HEK293 (cell line): ENCODE results near the gene TMEM220.

ENCODE experiments used
- AEBP2 ChIP-seq: fragments of 450-650 bp; formaldehyde crosslinking; IDR thresholded peaks from 2 replicates; pipeline ENCODE4 v1.5.1; 2016; ENCODE audit warnings: missing biosample characterization, missing genetic modification characterization, borderline replicate concordance
- GLIS2 ChIP-seq: fragments of 450-650 bp; formaldehyde crosslinking; IDR thresholded peaks from 2 replicates; pipeline ENCODE4 v1.5.1; 2016; ENCODE audit warnings: missing biosample characterization, missing genetic modification characterization
- KLF17 ChIP-seq: fragments of 450-650 bp; formaldehyde crosslinking; IDR thresholded peaks from 2 replicates; pipeline ENCODE4 v1.5.1; 2016; ENCODE audit warnings: missing biosample characterization, missing genetic modification characterization
- KLF7 ChIP-seq: fragments of 450-650 bp; formaldehyde crosslinking; IDR thresholded peaks from 2 replicates; pipeline ENCODE4 v1.5.1; 2016; ENCODE audit warnings: missing biosample characterization, missing genetic modification characterization, borderline replicate concordance
- KLF8 ChIP-seq: fragments of 450-650 bp; formaldehyde crosslinking; IDR thresholded peaks from 2 replicates; pipeline ENCODE4 v1.5.1; 2016; ENCODE audit warnings: missing biosample characterization, missing genetic modification characterization
- PRDM1 ChIP-seq: fragments of 450-650 bp; formaldehyde crosslinking; IDR thresholded peaks from 2 replicates; pipeline ENCODE4; 2016; ENCODE audit warnings: missing biosample characterization, missing genetic modification characterization
- PRDM10 ChIP-seq: fragments of 450-650 bp; formaldehyde crosslinking; IDR thresholded peaks from 2 replicates; pipeline ENCODE4 v1.5.1; 2016; ENCODE audit warnings: missing biosample characterization, missing genetic modification characterization
- SCRT1 ChIP-seq: fragments of 450-650 bp; formaldehyde crosslinking; IDR thresholded peaks from 2 replicates; pipeline ENCODE4 v1.5.1; 2016; ENCODE audit warnings: missing biosample characterization, missing genetic modification characterization, borderline replicate concordance
- YY1 ChIP-seq: fragments of 450-650 bp; formaldehyde crosslinking; IDR thresholded peaks from 2 replicates; pipeline ENCODE4 v1.5.1; 2018; ENCODE audit warnings: missing biosample characterization, missing genetic modification characterization
- YY2 ChIP-seq: fragments of 450-650 bp; formaldehyde crosslinking; IDR thresholded peaks from 2 replicates; pipeline ENCODE4 v1.5.1; 2016; ENCODE audit warnings: missing biosample characterization, missing genetic modification characterization
- ZBTB21 ChIP-seq: fragments of 450-650 bp; formaldehyde crosslinking; IDR thresholded peaks from 2 replicates; pipeline ENCODE4 v1.5.1; 2017; ENCODE audit warnings: missing biosample characterization, missing genetic modification characterization
- ZBTB48 ChIP-seq: fragments of 450-650 bp; formaldehyde crosslinking; IDR thresholded peaks from 2 replicates; pipeline ENCODE4 v1.5.1; 2016; ENCODE audit warnings: missing biosample characterization, missing genetic modification characterization
- ZEB2 ChIP-seq: fragments of 450-650 bp; formaldehyde crosslinking; IDR thresholded peaks from 2 replicates; pipeline ENCODE4 v1.5.1; 2016; ENCODE audit warnings: missing biosample characterization, missing genetic modification characterization
- ZFP37 ChIP-seq: fragments of 450-650 bp; formaldehyde crosslinking; IDR thresholded peaks from 2 replicates; pipeline ENCODE4 v1.5.1; 2016; ENCODE audit warnings: missing biosample characterization, missing genetic modification characterization
- ZNF169 ChIP-seq: fragments of 450-650 bp; formaldehyde crosslinking; IDR thresholded peaks from 2 replicates; pipeline ENCODE4 v1.5.1; 2016; ENCODE audit warnings: missing biosample characterization, missing genetic modification characterization
- ZNF311 ChIP-seq: fragments of 450-650 bp; formaldehyde crosslinking; IDR thresholded peaks from 2 replicates; pipeline ENCODE4 v1.5.1; 2017; ENCODE audit warnings: missing biosample characterization, missing genetic modification characterization, borderline replicate concordance
- ZNF335 ChIP-seq: fragments of 450-650 bp; formaldehyde crosslinking; conservative IDR thresholded peaks from 2 replicates; pipeline ENCODE4 v1.5.1; 2016; ENCODE audit warnings: missing biosample characterization, missing genetic modification characterization
- ZNF639 ChIP-seq: fragments of 450-650 bp; formaldehyde crosslinking; IDR thresholded peaks from 2 replicates; pipeline ENCODE4 v1.5.1; 2016; ENCODE audit warnings: missing biosample characterization, missing genetic modification characterization
- ZNF654 ChIP-seq: fragments of 450-650 bp; formaldehyde crosslinking; IDR thresholded peaks from 2 replicates; pipeline ENCODE4 v1.5.1; 2016; ENCODE audit warnings: low read depth, missing biosample characterization, missing genetic modification characterization
- ZNF76 ChIP-seq: fragments of 450-650 bp; formaldehyde crosslinking; IDR thresholded peaks from 2 replicates; pipeline ENCODE4; 2016; ENCODE audit warnings: low read depth, missing biosample characterization, missing genetic modification characterization, borderline replicate concordance
- ZNF785 ChIP-seq: fragments of 450-650 bp; formaldehyde crosslinking; IDR thresholded peaks from 2 replicates; pipeline ENCODE4 v1.5.1; 2016; ENCODE audit warnings: missing biosample characterization, missing genetic modification characterization
- ZSCAN30 ChIP-seq: fragments of 450-650 bp; IDR thresholded peaks from 2 replicates; pipeline ENCODE4 v1.5.1; 2018; ENCODE audit warnings: missing biosample characterization, mild to moderate bottlenecking, missing genetic modification characterization, moderate library complexity

TMEM220 gene

GRCh38 chr17:10697092-10698081 lies 32.4 kb downstream of the TMEM220 start, which contains the start of the genes ADPRM and SCO1 (continued):
- peak; percentile 47; the same call in 1 of the 2 replicates for TF ChIP-seq YY1 (tag by site-specific recombination)
- TF ChIP-seq SCRT1 (tag by site-specific recombination): no peak
- peak; percentile 85 for TF ChIP-seq ZEB2 (tag by site-specific recombination)
- no peak for TF ChIP-seq ZNF654 (tag by site-specific recombination)
- TF ChIP-seq PRDM1: no peak
- TF ChIP-seq KLF17: peak; percentile 36; the same call in 1 of the 2 replicates
- peak; percentile 44; the same call in 1 of the 2 replicates for TF ChIP-seq ZFP37 (tag by site-specific recombination)
- TF ChIP-seq AEBP2 (tag by site-specific recombination): no peak
- TF ChIP-seq YY2: peak; percentile 38; the same call in 1 of the 2 replicates
- TF ChIP-seq GLIS2 (tag by site-specific recombination): peak; percentile 77
- peak; percentile 89 for TF ChIP-seq ZBTB48 (tag by site-specific recombination)
- 0 out of 2 replicates have a peak, but pooled peaks have one; percentile 41 for TF ChIP-seq KLF8 (tag by site-specific recombination)
- no peak for TF ChIP-seq ZNF311 (tag by site-specific recombination)
- no peak for TF ChIP-seq ZNF169 (tag by site-specific recombination)
- TF ChIP-seq ZNF639: no peak
- TF ChIP-seq ZSCAN30: 0 out of 2 replicates have a peak, but pooled peaks have one; percentile 8
- peak; percentile 97 for TF ChIP-seq ZNF335
- TF ChIP-seq KLF7: no peak
- 0 out of 2 replicates have a peak, but pooled peaks have one; percentile 19 for TF ChIP-seq ZBTB21 (tag by site-specific recombination)
- peak; percentile 97 for TF ChIP-seq PRDM10 (tag by site-specific recombination)
- TF ChIP-seq ZNF76 (tag by site-specific recombination): peak; percentile 73
- no peak for TF ChIP-seq ZNF785 (tag by site-specific recombination)
- TF ChIP-seq, all 188 proteins: peak for 40
